Ovary (tissue), 9 donors: ENCODE measurements around the gene NFATC3. TPM values are rescaled to one million over a fixed set of nuclear protein-coding genes. Genes with fewer than 3 reads are reported as not detected.

Experiments used
- DNase-seq, 5 donors: peaks; one replicate each; pipeline ENCODE4 v3.0.0-alpha.2; 2019 to 2020
- H3K27ac ChIP-seq, 2 donors: fragments of 200-600 bp; one replicate each; pipeline versions ENCODE4 v1.5.1 to v1.8.0; 2019 to 2022
- H3K27me3 ChIP-seq: fragments of 200-600 bp; one replicate; pipeline ENCODE4 v1.8.0; 2022
- H3K36me3 ChIP-seq: fragments of 200-600 bp; sonication (generic); one replicate; pipeline ENCODE4 v1.5.1; 2019
- H3K4me1 ChIP-seq: one replicate; pipeline ENCODE4 v1.8.1; 2013; ENCODE audit warnings: mild to moderate bottlenecking, moderate library complexity; ENCODE audit not compliant: insufficient read depth
- H3K4me3 ChIP-seq: fragments of 200-600 bp; sonication (generic); one replicate; pipeline ENCODE4 v1.5.1; 2017
- H3K9me3 ChIP-seq, 2 donors: fragments of 200-600 bp in 1 of 2; sonication (generic) in 1 of 2; one replicate each; pipeline versions ENCODE4 v1.5.1 to v1.8.1; 2013 to 2019; ENCODE audit warnings: mild to moderate bottlenecking in 1 of 2, moderate library complexity in 1 of 2
- CTCF ChIP-seq, 3 donors: fragments of 450-650 bp in 2 of 3; fragments of 200-600 bp in 1 of 3; IDR thresholded peaks; one replicate each; pipeline versions ENCODE4 v1.5.1 to v1.8.0; 2016 to 2022; ENCODE audit warnings: antibody characterized with exemption in 3 of 3, mild to moderate bottlenecking in 1 of 3
- EP300 ChIP-seq: sonication (generic); formaldehyde crosslinking; IDR thresholded peaks from one replicate; pipeline ENCODE4 v1.6.1; 2017; ENCODE audit warnings: antibody characterized with exemption
- POLR2A ChIP-seq: fragments of 450-650 bp; IDR thresholded peaks from one replicate; pipeline ENCODE4 v1.6.1; 2017; ENCODE audit warnings: antibody characterized with exemption, mild to moderate bottlenecking, moderate library complexity
- WGBS, 3 donors: extraction: QIAGEN DNeasy Blood & Tissue Kit in 1 of 3; methylation state at CpG; one replicate each; pipeline versions ENCODE4 v1.1.5 to v1.1.7; 2013 to 2017; 5-methylcytosine and 5-hydroxymethylcytosine counted together
- intact Hi-C, 4 donors: fragments of 100-400 bp; cut with DNase I; formaldehyde crosslinking; loops; one replicate each; pipeline versions ENCODE4 v1.11.0 to v1.15.1; 2022 to 2023
- polyA plus RNA-seq, 2 donors: library from polyadenylated mRNA; stranded (reverse); fragments of 200-250 nt in 1 of 2; fragments of 350-450 nt in 1 of 2; fragmentation: Illumina TruSeq in 1 of 2; extraction: RNeasy Lipid Tissue Mini Kit (QIAGEN cat#74804) in 1 of 2; gene quantifications; one replicate each; pipeline ENCODE4 v1.2.3, GENCODE V29; 2013 to 2014
- total RNA-seq, 7 donors: library from RNA; depleted of rRNA in 2 of 7; stranded (reverse); fragments of >200 nt in 2 of 7; fragmentation: NEBNext Ultra II Directional in 3 of 7; extraction: Animal tissue kit (Norgen Biotek cat#: 25700) in 3 of 7; gene quantifications; one replicate each; pipeline versions ENCODE4 v1.1.0 to v1.2.4, GENCODE V29; 2016 to 2023
- donor health status: DM: no; HTN: no; CAD: no; lungs with moderate emphysema.
- donor health status: DM: no; HTN: no; CAD: no.
- donor health status: Bipolar disorder and iron deficiency.
- donor health status: DM: yes; HTN: yes; CAD: no.
- donor health status: DM: no; HTN: no; CAD: no.
- donor health status: DM: yes; HTN: yes; CAD: no.

Gene NFATC3
- total and polyA plus RNA-seq, 9 donors: 12.5 to 77.1 (median 43.6) TPM

- no peaks in the 10 kb centered on the region for H3K9me3 ChIP-seq
- H3K4me1 ChIP-seq: peaks cover 13% of the 10 kb centered on the region
- H3K27ac ChIP-seq: no peak overlapping the region
- H3K4me3 ChIP-seq: no peak overlapping the region
- intact Hi-C loops: loop anchor here in 1 of 4 donors (10.0 kb wide), 1 partner anchor 151 kb away; no protein-coding TSS in a partner anchor
- no peak for TF ChIP-seq CTCF (IDR thresholded peaks at IDR 0.05)
- TF ChIP-seq EP300: no peak
- no peak for TF ChIP-seq POLR2A
- no peaks in the 10 kb centered on the region for H3K36me3 ChIP-seq
- H3K27me3 ChIP-seq: no peaks in the 10 kb centered on the region
- WGBS, 3 donors: 94 to 96% (median 96%) methylated on average over 9 of the region's 9 CpGs
- no peak for DNase-seq
Observed at GRCh38 chr16:68073902-68074760, 11.0 kb upstream of the NFATC3 start.

- DNase-seq: no peak
- H3K4me3 ChIP-seq: no peak overlapping the region
- whole genome bisulfite sequencing, 3 donors: 87 to 89% (median 88%) methylated on average over 6 of the region's 6 CpGs
- H3K4me1 ChIP-seq: peaks cover 14% of the 10 kb centered on the region
- H3K27me3 ChIP-seq: no peaks in the 10 kb centered on the region
- H3K27ac ChIP-seq: no peak overlapping the region
- H3K9me3 ChIP-seq: no peaks in the 10 kb centered on the region
- TF ChIP-seq EP300: no peak
- no peak for TF ChIP-seq POLR2A
- TF ChIP-seq CTCF (IDR thresholded peaks at IDR 0.05): no peak
- H3K36me3 ChIP-seq: no peaks in the 10 kb centered on the region
- intact Hi-C loops: loop anchor here in 1 of 4 donors (10.0 kb wide), 1 partner anchor 150 kb away; no protein-coding TSS in a partner anchor
Observed at GRCh38 chr16:68074850-68075555, 10.2 kb upstream of the NFATC3 start.

- no peak for DNase-seq
- H3K9me3 ChIP-seq: no peaks in the 10 kb centered on the region
- TF ChIP-seq CTCF (IDR thresholded peaks at IDR 0.05) (no peak), EP300 (no peak)
- intact Hi-C loops: loop anchor here in 1 of 4 donors (10.0 kb wide), 1 partner anchor 149 kb away; no protein-coding TSS in a partner anchor
- H3K27me3 ChIP-seq: no peaks in the 10 kb centered on the region
- peaks cover 17% of the 10 kb centered on the region for H3K4me1 ChIP-seq
- no peak overlapping the region for H3K4me3 ChIP-seq
- WGBS, 3 donors: 99 to 100% (median 100%) methylated on average over 3 of the region's 3 CpGs
- H3K27ac ChIP-seq: no peak overlapping the region
- H3K36me3 ChIP-seq: no peaks in the 10 kb centered on the region
Observed at GRCh38 chr16:68075980-68076379, 9.2 kb upstream of the NFATC3 start.

- H3K4me3 ChIP-seq: no peak overlapping the region
- no peak overlapping the region for H3K27ac ChIP-seq
- intact Hi-C loops: loop anchor here in 1 of 4 donors (10.0 kb wide), 1 partner anchor 148 kb away; no protein-coding TSS in a partner anchor
- TF ChIP-seq CTCF (IDR thresholded peaks at IDR 0.05) (no peak), EP300 (no peak), POLR2A (no peak)
- H3K27me3 ChIP-seq: no peaks in the 10 kb centered on the region
- 93 to 100% (median 96%) methylated on average over 3 of the region's 3 CpGs for WGBS, 3 donors
- no peaks in the 10 kb centered on the region for H3K9me3 ChIP-seq
- H3K4me1 ChIP-seq: peaks cover 17% of the 10 kb centered on the region
- DNase-seq: no peak
- no peaks in the 10 kb centered on the region for H3K36me3 ChIP-seq
Observed at GRCh38 chr16:68076560-68076959, 8.6 kb upstream of the NFATC3 start.
